ENCODE results near the gene KCNH8.

DNA sequence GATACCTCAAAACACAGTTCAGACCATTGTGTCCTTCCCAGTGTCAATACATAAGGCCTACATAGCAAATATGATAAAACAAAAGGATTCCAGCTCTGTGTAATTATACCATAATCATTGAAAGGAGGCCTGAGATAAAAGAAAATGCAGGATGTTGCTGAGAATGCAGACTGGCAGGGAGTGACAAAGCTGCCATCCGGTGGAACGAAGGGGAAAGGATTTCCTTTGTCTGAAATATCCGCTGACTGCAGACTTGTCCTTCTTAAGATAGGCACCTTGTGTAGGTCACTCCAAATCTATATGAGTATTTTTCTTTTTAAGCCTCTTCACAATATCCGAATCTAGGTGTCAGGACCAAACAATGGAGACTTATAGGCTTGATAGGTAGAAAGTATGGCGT lies 108.0 kb downstream of the KCNH8 start:
- TF ChIP-seq MYC (IDR thresholded peaks at IDR 0.05; ENCODE audit: insufficient read depth, insufficient read length, insufficient replicate concordance, low read length, severe bottlenecking) (no peak), EZH2 (IDR thresholded peaks at IDR 0.05; ENCODE audit: borderline replicate concordance, control insufficient read depth, low read depth, low read length) (no peak)
